ENCODE data around the gene ZBTB45.

ZBTB45 gene

DNA sequence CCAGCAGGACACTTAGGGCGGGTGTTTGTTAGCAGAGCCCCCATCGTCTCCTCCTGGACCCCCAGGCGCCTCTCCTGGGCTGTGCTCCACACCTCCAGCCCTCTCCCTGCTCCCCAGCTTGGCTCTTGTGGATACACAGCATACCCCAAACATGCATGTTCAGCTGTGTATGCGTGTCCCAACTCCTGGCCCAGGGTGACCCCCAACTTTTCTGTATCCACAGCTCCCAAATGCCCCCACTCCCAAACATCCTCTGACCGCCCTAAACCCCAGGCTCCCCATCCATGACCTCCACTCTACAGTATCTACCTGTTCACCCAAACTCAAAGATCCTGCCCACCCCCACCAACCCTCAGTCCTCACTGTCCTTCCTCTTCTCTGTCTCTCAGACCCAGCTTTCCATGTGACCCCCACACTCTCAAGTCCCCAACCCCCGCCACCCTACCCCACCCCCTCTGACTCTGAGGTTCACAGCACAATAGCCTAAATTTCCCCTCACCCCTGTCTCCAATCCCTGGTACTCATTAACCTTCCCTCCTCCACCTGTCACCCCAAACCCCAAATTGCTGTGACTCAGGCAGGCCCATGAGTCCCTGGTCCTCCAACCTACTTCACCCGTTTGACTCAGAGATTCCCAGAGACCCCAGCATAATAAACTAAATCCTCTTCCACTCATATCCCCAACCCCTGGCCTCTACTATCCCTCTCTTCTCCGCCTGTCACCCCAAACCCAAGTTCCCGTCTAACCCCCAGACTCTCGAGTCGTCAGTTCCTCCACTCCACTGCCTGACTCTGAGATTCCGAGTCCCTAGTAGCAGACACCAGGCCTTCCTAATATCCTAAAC, 37.8 kb upstream of the ZBTB45 start:
- H3K4me3 ChIP-seq (ENCODE audit: low read depth, low read length), result peak overlapping the region; percentile 98
- DNase-seq (ENCODE audit: low read depth), result no peak
- TF ChIP-seq, protein P1, sequence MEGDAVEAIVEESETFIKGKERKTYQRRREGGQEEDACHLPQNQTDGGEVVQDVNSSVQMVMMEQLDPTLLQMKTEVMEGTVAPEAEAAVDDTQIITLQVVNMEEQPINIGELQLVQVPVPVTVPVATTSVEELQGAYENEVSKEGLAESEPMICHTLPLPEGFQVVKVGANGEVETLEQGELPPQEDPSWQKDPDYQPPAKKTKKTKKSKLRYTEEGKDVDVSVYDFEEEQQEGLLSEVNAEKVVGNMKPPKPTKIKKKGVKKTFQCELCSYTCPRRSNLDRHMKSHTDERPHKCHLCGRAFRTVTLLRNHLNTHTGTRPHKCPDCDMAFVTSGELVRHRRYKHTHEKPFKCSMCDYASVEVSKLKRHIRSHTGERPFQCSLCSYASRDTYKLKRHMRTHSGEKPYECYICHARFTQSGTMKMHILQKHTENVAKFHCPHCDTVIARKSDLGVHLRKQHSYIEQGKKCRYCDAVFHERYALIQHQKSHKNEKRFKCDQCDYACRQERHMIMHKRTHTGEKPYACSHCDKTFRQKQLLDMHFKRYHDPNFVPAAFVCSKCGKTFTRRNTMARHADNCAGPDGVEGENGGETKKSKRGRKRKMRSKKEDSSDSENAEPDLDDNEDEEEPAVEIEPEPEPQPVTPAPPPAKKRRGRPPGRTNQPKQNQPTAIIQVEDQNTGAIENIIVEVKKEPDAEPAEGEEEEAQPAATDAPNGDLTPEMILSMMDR (IDR thresholded peaks at IDR 0.05; ENCODE audit: control insufficient read depth, extremely low read depth, insufficient read depth), result no peak

DNA sequence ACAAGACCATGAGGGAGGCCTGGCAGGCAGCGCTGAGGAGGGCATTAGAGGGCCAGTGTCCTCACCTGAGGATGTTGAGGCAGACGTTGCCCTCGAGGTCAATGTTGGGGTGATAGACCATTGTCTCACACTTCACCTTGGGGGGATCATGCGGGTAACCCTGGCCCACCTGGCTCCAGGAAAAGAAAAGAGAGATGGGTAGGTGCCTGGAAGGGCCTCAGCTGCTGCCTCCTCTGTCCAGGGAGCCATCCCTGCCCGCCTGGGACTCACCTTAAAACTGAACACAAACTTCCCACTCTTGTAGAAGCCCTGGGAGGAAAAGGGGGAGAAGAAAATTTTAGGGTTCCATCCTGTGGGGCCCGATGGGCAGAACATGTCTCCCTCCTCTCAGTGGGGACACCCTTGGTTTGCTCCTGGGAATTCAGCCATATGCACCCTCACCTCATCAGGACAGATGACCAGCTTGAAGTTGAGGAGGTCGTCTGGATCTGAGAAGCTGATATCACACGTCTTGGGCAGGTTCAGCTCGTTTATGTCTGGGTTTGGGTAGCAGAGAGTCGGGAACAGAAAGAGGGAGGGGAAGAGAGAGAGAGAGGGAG, 37.1 kb upstream of the ZBTB45 start:
- TF ChIP-seq, protein P1 (IDR thresholded peaks at IDR 0.05; ENCODE audit: control insufficient read depth, extremely low read depth, insufficient read depth), result no peak
- DNase-seq (ENCODE audit: low read depth), result no peak
- H3K4me3 ChIP-seq (ENCODE audit: low read depth, low read length), result peak overlapping the region; percentile 98

DNA sequence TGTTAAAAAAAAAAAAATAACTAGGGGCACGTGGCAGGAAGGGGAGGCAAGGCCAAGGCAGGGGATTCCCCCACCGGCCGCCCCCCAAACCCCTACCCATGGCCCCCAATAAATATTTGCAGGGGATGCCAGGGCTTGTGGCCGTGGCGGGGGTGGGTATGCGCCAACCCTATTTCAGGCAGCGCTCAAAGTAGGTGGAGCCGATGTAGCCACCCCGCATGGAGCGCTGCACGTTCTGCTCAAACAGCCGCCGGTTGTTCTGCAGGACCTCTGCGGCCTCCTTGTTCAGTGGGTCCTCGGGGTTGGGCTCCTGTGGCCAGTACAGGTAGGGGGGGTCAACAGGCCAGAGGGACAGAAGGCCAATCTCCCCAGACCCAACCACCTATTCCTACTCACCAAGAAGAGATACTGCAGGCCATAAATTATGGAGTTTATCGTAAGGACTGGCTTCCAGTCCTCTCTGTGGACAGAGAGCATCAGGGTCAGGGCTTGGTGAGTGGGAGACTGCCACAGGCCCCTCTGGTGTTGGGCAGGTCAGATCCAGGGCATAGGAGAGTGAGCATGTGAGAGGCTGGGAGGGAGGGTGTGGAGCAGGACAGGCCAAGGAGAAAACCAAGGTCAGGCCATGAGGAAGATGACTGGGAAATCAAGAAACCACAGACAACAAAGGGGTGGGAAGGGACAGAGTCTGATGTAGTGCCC, 36.5 kb upstream of the ZBTB45 start:
- DNase-seq (ENCODE audit: low read depth), result no peak
- H3K4me3 ChIP-seq (ENCODE audit: low read depth, low read length), result no peak overlapping the region; the same call in 1 of the 2 replicates
- TF ChIP-seq, protein P1 (IDR thresholded peaks at IDR 0.05; ENCODE audit: control insufficient read depth, extremely low read depth, insufficient read depth), result no peak

DNA sequence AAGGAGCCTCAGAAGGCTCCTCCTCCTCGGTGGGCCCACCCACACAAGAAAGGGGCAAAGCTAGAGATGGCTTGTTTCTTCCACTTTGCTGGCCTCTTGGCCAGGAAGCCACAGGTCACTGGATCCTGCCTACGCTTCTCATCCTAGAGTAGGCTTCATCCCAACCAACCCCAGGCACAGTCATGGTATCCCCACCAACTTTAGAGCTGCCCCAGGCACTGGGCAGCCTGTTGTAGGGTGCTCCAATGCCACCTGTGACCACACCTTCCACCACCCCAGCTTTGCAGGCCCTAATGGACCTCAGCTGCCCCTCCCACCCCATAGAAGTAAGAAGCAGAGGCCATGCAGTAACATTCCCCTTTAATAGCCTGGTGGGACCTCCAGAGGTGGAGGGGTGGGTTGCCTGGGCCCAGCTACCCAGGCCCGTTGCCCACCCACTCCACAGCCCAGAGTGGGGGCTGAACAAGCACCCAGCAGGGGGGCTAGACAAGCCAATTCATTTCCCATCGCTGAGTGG, 35.8 kb upstream of the ZBTB45 start:
- DNase-seq (ENCODE audit: low read depth), result no peak
- H3K4me3 ChIP-seq (ENCODE audit: low read depth, low read length), result peak overlapping the region; percentile 83
- TF ChIP-seq, protein P1 (IDR thresholded peaks at IDR 0.05; ENCODE audit: control insufficient read depth, extremely low read depth, insufficient read depth), result no peak

DNA sequence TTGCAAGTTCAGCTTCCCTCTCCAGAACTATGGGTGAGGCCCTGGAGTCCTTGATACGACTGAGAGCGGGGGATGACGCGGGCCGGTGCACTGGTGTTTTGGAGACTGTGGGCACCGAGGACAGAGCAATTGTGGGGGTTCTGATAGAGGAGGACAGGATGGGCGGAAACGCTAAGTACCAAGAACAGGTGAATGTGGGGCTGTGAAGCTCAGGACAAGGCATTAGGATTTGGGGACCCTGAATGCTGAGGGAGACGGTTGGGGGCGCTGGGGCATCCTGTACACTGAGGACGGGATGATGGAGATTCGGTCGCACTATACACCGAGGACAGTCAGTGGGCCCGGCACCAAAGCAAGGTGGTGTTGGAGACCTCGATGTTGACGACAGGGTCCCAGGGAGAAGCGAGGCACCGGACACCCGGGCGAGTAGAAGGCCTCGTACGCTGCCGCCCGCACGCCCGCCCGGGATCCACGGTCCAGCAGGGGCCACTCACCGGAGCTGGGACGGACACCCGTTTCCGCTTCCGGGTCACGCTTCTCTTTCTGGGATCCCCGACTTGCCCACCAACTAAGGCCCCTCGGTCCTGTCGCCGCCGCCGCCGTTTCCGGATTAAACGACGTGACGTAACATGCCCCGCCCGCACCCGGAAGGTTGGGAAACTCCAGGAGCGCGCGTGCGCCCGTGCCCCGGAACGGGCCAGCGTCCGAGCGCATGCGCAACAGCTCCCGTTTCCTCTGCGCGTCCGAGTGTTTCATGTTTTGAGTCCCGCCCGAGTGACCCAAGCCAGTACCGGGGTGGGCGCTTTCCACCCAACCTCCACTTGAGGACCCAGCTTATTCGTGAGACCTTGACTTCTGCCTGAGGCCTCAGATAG, 35.1 kb upstream of the ZBTB45 start, which contains the start of gene CHMP2A:
TSS of gene CHMP2A (minus strand) at position 612 of the 875 bp plus-strand sequence. CDS start 893 bp downstream, outside the sequence.
- peak within 1 kb of the TSS; percentile 83 for H3K4me3 ChIP-seq (ENCODE audit: low read depth, low read length)
- peak; percentile 86 for DNase-seq (ENCODE audit: low read depth)
- TF ChIP-seq, protein P1 (IDR thresholded peaks at IDR 0.05; ENCODE audit: control insufficient read depth, extremely low read depth, insufficient read depth), result no peak

Measured in LNCaP clone FGC (cell line).